ENCODE data around the gene CYP4X1. TPM values are rescaled to one million over a fixed set of nuclear protein-coding genes. Genes with fewer than 3 reads are reported as not detected.
"Not testable (repeated sequence)": the region's sequence is repeated elsewhere in the genome, so short reads cannot be mapped to it uniquely, and the experiment has no call there.

The CYP4X1 gene
- 10 to 100 TPM in 3 of 8 experiments, 1 to 10 TPM in 5; 1.4 to 52.7 (median 4.5) TPM for total RNA-seq

- peak; percentile 66 to 92 (median 90) for ATAC-seq (replicated peaks in 6 of 8)
- Histone ChIP-seq H3K27ac (peak within 1 kb of the TSS; percentile 41 to 92), H3K4me1 (replicated peaks in 1 of 2) (peaks cover 5 to 15% of the 10 kb centered on the region in 2 donors), H3K4me3 (peak within 1 kb of the TSS; percentile 33 to 65 (median 52))
- in situ Hi-C loops (cut with MboI; ENCODE audit: low pct_unique_long_range_greater_than_20kb in 2 of 9, low sequenced_read_pairs in 9 of 9, unreplicated experiment in 9 of 9): no loop called here
- WGBS, 10 experiments: 0 to 22% (median 6%) methylated on average over 1 to 24 of the region's 49 CpGs; no CpG with 5 or more reads in 1 of the 10 experiments
These were observed at the start of gene CYP4X1 for GRCh38 chr1:47023268-47024140. CYP4X1 (plus strand) TSS chr1:47023669; CDS start chr1:47023818, 149 bp downstream.

DNA sequence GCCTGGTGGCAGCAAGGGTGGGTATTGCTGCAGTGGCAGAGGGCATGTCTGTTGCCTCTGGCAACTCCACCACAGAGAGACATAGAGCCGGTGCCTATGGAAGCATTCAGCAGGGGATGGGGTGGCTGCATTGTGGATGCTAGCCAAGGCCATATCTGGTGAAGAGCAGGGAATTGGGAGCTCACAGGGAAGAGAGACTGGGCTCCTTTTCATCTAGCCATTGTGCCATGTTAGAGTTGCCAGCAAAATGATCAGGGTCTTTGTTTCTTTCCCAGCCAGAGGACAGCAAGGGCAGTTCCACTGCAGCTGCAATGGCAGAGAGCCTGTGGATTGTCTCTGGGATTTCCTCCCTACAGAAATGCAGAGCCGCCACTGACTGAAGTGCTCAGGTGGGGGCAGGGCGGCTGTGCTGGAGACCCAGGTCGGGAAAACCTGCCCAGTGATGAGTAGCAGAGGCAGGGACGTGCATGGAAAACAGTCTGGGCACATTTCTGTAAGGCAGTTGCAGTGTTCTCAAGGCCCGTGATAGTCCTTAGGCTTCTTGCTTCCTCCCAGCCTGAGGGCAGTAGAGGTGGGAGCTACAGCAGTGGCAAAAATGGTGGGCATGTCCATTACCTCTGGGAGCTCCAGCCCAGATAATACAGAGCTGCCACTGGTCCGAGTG, 40.2 kb upstream of the CYP4X1 start:
- no peak overlapping the region for H3K4me3 ChIP-seq
- no peak overlapping the region for H3K27ac ChIP-seq
- no peaks in the 10 kb centered on the region for H3K4me1 ChIP-seq (replicated peaks in 1 of 2)
- peak in 1 of 8 experiments; percentile 63 for ATAC-seq (replicated peaks in 6 of 8)
- WGBS, 10 experiments: 0 to 50% (median 30%) methylated on average over 1 to 7 of the region's 7 CpGs; no CpG with 5 or more reads in 4 of the 10 experiments
- in situ Hi-C loops (cut with MboI; ENCODE audit: low pct_unique_long_range_greater_than_20kb in 2 of 9, low sequenced_read_pairs in 9 of 9, unreplicated experiment in 9 of 9): loop anchor here in 1 of 9 experiments (25.0 kb wide), 1 partner anchor 221 kb away; no protein-coding TSS in a partner anchor

GRCh38 chr1:46983830-46984586, 39.5 kb upstream of the CYP4X1 start:
- in situ Hi-C loops (cut with MboI; ENCODE audit: low pct_unique_long_range_greater_than_20kb in 2 of 9, low sequenced_read_pairs in 9 of 9, unreplicated experiment in 9 of 9): loop anchor here in 1 of 9 experiments (25.0 kb wide), 1 partner anchor 222 kb away; no protein-coding TSS in a partner anchor
- Histone ChIP-seq H3K4me3 (no peak overlapping the region), H3K4me1 (replicated peaks in 1 of 2) (no peaks in the 10 kb centered on the region), H3K27ac (no peak overlapping the region)
- WGBS, 10 experiments: no CpG with 5 or more reads among the region's 3 CpGs
- peak in 3 of 8 experiments; percentile 29 to 94 (median 64) for ATAC-seq (replicated peaks in 6 of 8)

- WGBS, 10 experiments: 86% methylated on average over 1 of the region's 2 CpGs; no CpG with 5 or more reads in 9 of the 10 experiments
- H3K4me1 ChIP-seq (replicated peaks in 1 of 2): not testable (repeated sequence)
- in situ Hi-C loops (cut with MboI; ENCODE audit: low pct_unique_long_range_greater_than_20kb in 2 of 9, low sequenced_read_pairs in 9 of 9, unreplicated experiment in 9 of 9): loop anchor here in 1 of 9 experiments (25.0 kb wide), 1 partner anchor 228 kb away; no protein-coding TSS in a partner anchor
These were observed 32.9 kb upstream of the CYP4X1 start for GRCh38 chr1:46990541-46990940.

DNA sequence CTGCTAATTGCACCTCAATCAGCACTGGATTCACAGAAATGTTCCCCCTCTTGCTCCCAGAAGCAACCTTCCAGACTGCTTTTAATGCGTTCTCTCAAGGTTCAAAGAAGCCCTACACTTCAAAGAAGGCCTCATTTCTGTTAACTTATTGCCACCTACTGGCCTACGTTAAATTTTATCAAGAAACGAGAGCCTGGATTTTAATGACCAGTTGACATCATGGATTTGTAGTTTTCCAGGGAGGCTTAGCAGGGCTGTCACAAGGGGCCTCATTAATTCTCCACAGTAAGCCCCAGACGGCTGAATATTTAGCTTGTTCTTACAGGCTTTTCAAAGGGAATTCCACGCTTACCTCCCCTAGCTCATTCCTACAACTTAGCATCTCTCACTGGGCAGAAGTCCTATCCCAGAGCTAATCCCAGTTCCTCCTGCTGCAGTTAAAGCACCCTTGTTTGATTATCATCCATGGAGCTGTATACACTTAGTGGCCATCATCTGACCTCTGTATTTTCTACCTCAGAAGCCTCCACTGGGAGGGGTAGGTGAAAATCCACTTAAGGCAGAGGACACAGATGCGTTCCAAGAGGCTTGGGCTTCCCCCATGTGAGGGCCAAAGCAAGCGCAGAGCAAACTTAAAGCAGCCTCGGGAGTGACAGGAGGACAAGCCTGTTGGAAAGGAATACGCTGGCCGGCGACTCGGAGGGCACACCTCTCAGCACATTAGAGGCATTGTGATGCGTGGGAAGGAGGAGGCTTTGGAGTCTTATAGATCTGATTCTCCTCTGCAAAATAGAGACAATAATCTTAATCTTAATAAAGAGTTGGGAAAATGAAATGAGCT, 32.2 kb upstream of the CYP4X1 start:
- 3 to 52% (median 24%) methylated on average over 2 to 12 of the region's 13 CpGs; no CpG with 5 or more reads in 3 of the 10 experiments for WGBS, 10 experiments
- Histone ChIP-seq H3K27ac (no peak overlapping the region), H3K4me3 (no peak overlapping the region), H3K4me1 (replicated peaks in 1 of 2) (no peaks in the 10 kb centered on the region)
- in situ Hi-C loops (cut with MboI; ENCODE audit: low pct_unique_long_range_greater_than_20kb in 2 of 9, low sequenced_read_pairs in 9 of 9, unreplicated experiment in 9 of 9): loop anchor here in 1 of 9 experiments (25.0 kb wide), 1 partner anchor 229 kb away; no protein-coding TSS in a partner anchor
- peak in 3 of 8 experiments; percentile 65 to 84 (median 77) for ATAC-seq (replicated peaks in 6 of 8)

More at GRCh38 chr1:46990541-46990940, 32.9 kb upstream of the CYP4X1 start:
- not testable (repeated sequence) for H3K27ac ChIP-seq; ATAC-seq (replicated peaks in 6 of 8); H3K4me3 ChIP-seq

DNA sequence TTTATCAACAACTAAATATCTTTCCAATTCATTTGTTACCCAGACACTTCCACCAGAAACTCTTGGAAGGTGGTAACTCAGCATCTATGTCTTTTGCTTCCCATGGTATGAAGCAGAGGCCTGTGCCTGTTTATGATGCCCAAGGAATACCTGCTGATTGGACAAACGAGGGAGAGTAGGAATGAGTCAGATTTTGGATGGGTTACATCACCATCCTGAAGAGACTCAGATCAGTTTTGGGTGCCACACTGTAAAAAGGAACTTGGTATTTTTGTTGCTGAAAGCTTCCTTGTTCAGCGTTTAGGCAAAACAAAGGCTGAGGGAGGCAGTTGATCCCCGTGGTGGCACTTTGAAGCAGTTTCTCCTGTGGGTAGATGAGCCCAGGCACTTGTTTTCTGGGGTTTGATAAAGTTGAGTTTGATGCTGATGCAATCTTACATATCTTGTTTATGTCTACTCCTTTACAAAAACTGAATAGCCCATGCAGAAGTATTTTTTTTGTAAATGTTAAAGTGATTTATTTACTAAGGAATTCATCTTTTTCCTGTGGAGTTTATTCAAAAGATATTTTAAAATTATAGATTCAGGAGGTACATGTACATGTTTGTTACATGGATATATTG, 26.7 kb upstream of the CYP4X1 start:
- Histone ChIP-seq H3K4me3 (no peak overlapping the region), H3K4me1 (replicated peaks in 1 of 2) (no peaks in the 10 kb centered on the region), H3K27ac (no peak overlapping the region)
- WGBS, 10 experiments: 0 to 55% (median 42%) methylated on average over 2 to 3 of the region's 3 CpGs; no CpG with 5 or more reads in 2 of the 10 experiments
- in situ Hi-C loops (cut with MboI; ENCODE audit: low pct_unique_long_range_greater_than_20kb in 2 of 9, low sequenced_read_pairs in 9 of 9, unreplicated experiment in 9 of 9): loop anchor here in 1 of 9 experiments (25.0 kb wide), 1 partner anchor 234 kb away; no protein-coding TSS in a partner anchor
- peak in 1 of 8 experiments; percentile 32 for ATAC-seq (replicated peaks in 6 of 8)

GRCh38 chr1:47002211-47002610, 21.3 kb upstream of the CYP4X1 start:
- WGBS, 10 experiments: 0 to 57% (median 21%) methylated on average over 1 of the region's 1 CpG; no CpG with 5 or more reads in 2 of the 10 experiments
- Histone ChIP-seq H3K4me1 (replicated peaks in 1 of 2) (no peaks in the 10 kb centered on the region), H3K4me3 (no peak overlapping the region), H3K27ac (no peak overlapping the region)
- in situ Hi-C loops (cut with MboI; ENCODE audit: low pct_unique_long_range_greater_than_20kb in 2 of 9, low sequenced_read_pairs in 9 of 9, unreplicated experiment in 9 of 9): no loop called here
- peak in 3 of 8 experiments; percentile 31 to 55 (median 42) for ATAC-seq (replicated peaks in 6 of 8)

DNA sequence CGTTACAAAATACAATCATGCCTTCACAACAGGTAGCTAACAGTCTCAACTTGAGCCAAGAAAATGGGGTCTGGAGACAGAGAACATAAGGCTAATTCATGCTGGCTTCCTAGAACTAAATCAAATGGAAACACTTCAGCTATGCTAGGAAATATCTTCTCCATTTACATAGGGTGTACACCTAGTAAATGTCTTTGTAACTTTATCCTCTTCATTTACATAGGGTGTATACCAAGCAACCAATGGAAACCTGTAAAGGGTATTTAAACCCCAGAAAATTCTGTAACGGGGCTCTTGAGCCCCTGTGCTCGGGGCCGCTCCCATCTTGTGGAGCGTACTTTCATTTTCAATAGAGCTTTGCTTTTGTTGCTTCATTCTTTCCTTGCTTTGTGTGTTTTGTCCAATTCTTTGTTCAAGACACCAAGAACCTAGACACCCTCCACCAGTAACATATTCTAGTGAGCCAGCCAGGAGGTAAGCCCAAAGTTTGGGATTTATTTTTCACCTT, 19.5 kb upstream of the CYP4X1 start:
- Histone ChIP-seq H3K27ac (no peak overlapping the region), H3K4me3 (no peak overlapping the region), H3K4me1 (replicated peaks in 1 of 2) (no peaks in the 10 kb centered on the region)
- ATAC-seq (replicated peaks in 6 of 8): peak in 3 of 8 experiments; percentile 87 to 88 (median 87)
- in situ Hi-C loops (cut with MboI; ENCODE audit: low pct_unique_long_range_greater_than_20kb in 2 of 9, low sequenced_read_pairs in 9 of 9, unreplicated experiment in 9 of 9): no loop called here
- WGBS, 10 experiments: 21 to 93% (median 56%) methylated on average over 1 to 5 of the region's 5 CpGs; no CpG with 5 or more reads in 2 of the 10 experiments

GRCh38 chr1:47006437-47006836, 17.0 kb upstream of the CYP4X1 start:
- 20 to 93% (median 82%) methylated on average over 1 to 9 of the region's 9 CpGs; no CpG with 5 or more reads in 1 of the 10 experiments for WGBS, 10 experiments
- H3K27ac ChIP-seq; ATAC-seq (replicated peaks in 6 of 8); H3K4me1 ChIP-seq (replicated peaks in 1 of 2); H3K4me3 ChIP-seq; in situ Hi-C loops (cut with MboI; ENCODE audit: low pct_unique_long_range_greater_than_20kb in 2 of 9, low sequenced_read_pairs in 9 of 9, unreplicated experiment in 9 of 9): not testable (repeated sequence)

GRCh38 chr1:47013293-47013692, 10.2 kb upstream of the CYP4X1 start:
- no peak overlapping the region for H3K27ac ChIP-seq
- ATAC-seq (replicated peaks in 6 of 8): no peak
- H3K4me3 ChIP-seq: no peak overlapping the region
- in situ Hi-C loops (cut with MboI; ENCODE audit: low pct_unique_long_range_greater_than_20kb in 2 of 9, low sequenced_read_pairs in 9 of 9, unreplicated experiment in 9 of 9): no loop called here
- 0 to 59% (median 46%) methylated on average over 1 to 2 of the region's 2 CpGs; no CpG with 5 or more reads in 2 of the 10 experiments for WGBS, 10 experiments
- H3K4me1 ChIP-seq (replicated peaks in 1 of 2): no peaks in the 10 kb centered on the region

DNA sequence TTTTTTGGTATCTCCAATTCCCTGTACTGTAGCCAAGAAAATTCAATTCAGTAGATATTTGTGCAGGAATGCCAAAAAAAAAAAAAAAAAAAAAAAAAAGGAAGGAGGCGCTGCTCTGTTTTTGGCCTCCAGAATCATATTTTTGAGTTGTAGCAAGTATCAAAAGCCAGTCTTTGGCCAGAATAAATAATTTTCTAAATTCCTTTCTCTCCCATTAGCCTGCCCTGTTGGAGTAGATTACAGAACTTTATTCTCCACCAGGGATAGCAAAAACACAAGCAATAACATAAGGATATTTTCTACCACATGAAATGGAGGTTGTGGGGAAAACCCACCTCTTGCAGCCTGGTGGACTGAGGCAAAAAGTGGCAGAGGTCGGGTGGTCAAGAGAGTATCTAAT, 2.4 kb upstream of the CYP4X1 start:
- in situ Hi-C loops (cut with MboI; ENCODE audit: low pct_unique_long_range_greater_than_20kb in 2 of 9, low sequenced_read_pairs in 9 of 9, unreplicated experiment in 9 of 9): no loop called here
- WGBS, 10 experiments: 7 to 100% (median 72%) methylated on average over 1 to 2 of the region's 2 CpGs; no CpG with 5 or more reads in 2 of the 10 experiments
- H3K4me3 ChIP-seq: no peak overlapping the region
- H3K4me1 ChIP-seq (replicated peaks in 1 of 2): peaks cover 5 to 15% of the 10 kb centered on the region in 2 donors
- ATAC-seq (replicated peaks in 6 of 8): no peak
- H3K27ac ChIP-seq: no peak overlapping the region

Measured in motor neuron (in vitro differentiated cells).